GM18499 (cell line): ENCODE results near the gene PNMA8A.
"Not testable (repeated sequence)": the region's sequence is repeated elsewhere in the genome, so short reads cannot be mapped to it uniquely, and the experiment has no call there.

Experiments
- ATAC-seq: cut with Tn5 transposase; IDR thresholded peaks from one replicate; pipeline ENCODE4 v1.9.1; 2021; ENCODE audit warnings: moderate number of reproducible peaks; ENCODE audit not compliant: insufficient read depth, unreplicated experiment

The PNMA8A gene

GRCh38 chr19:46471116-46471733 is at the start of gene PNMA8A:
Gene PNMA8A (minus strand): TSS chr19:46471563. CDS start chr19:46471035, 528 bp downstream.
- no peak for ATAC-seq

- ATAC-seq, result no peak
Observed at GRCh38 chr19:46520616-46521015, 49.3 kb upstream of the PNMA8A start.

- ATAC-seq, result no peak
Observed at GRCh38 chr19:46517471-46517870, 46.1 kb upstream of the PNMA8A start.

- ATAC-seq, result no peak
Observed at GRCh38 chr19:46515879-46516350, 44.6 kb upstream of the PNMA8A start.

GRCh38 chr19:46515290-46515609 is 43.9 kb upstream of the PNMA8A start:
- no peak for ATAC-seq

GRCh38 chr19:46514589-46515289 is 43.4 kb upstream of the PNMA8A start:
- ATAC-seq, result no peak

- no peak for ATAC-seq
Observed at GRCh38 chr19:46513461-46514236, 42.3 kb upstream of the PNMA8A start.

- no peak for ATAC-seq
Observed at GRCh38 chr19:46511237-46511636, 39.9 kb upstream of the PNMA8A start.

GRCh38 chr19:46508206-46508605 is 36.8 kb upstream of the PNMA8A start:
- no peak for ATAC-seq

GRCh38 chr19:46503848-46504453 is 32.6 kb upstream of the PNMA8A start:
- no peak for ATAC-seq

- ATAC-seq, result no peak
Observed at GRCh38 chr19:46502891-46503290, 31.5 kb upstream of the PNMA8A start.

GRCh38 chr19:46499692-46500091 is 28.3 kb upstream of the PNMA8A start:
- no peak for ATAC-seq

- no peak for ATAC-seq
Observed at GRCh38 chr19:46497773-46498172, 26.4 kb upstream of the PNMA8A start.

GRCh38 chr19:46496886-46497285 is 25.5 kb upstream of the PNMA8A start:
- ATAC-seq, result not testable (repeated sequence)

GRCh38 chr19:46496304-46496703 is 24.9 kb upstream of the PNMA8A start:
- no peak for ATAC-seq

GRCh38 chr19:46495786-46496099 is 24.4 kb upstream of the PNMA8A start, which contains the start of gene PNMA8B:
Gene PNMA8B (minus strand): TSS chr19:46495867. CDS start chr19:46495465, 402 bp downstream.
- no peak for ATAC-seq

GRCh38 chr19:46494941-46495785 is 23.8 kb upstream of the PNMA8A start:
- no peak for ATAC-seq

- ATAC-seq, result no peak
Observed at GRCh38 chr19:46494146-46494940, 23.0 kb upstream of the PNMA8A start.
